ENCODE results near the gene ELL2.

The ELL2 gene

DNA sequence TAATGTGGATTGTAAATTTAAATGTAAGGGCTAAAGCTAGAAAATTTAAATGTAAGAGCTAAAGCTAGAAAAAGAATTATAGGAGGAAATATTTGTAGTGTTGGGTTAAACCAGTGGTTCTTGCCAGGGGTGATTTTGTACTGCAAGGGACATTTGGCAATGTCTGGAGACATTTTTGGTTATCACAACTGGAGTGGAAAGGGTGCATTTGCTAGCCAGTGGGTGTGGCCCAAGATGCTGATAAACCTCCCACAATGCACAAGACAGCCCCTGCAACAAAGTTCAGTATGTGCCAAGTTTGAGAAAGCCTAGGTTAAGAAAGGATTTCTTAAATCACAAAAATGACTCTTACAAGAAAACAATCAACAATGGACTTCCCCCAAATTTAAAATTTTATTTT is 31.6 kb upstream of the ELL2 start:
- no peak for ATAC-seq
- TF ChIP-seq ARNTL (CRISPR knock-in tag; IDR thresholded peaks at IDR 0.05; ENCODE audit: borderline replicate concordance, low read depth) (no peak), TCF4 (CRISPR knock-in tag; IDR thresholded peaks at IDR 0.05; ENCODE audit: borderline replicate concordance) (no peak), ESRRG (CRISPR knock-in tag; IDR thresholded peaks at IDR 0.05) (no peak), ZFP30 (CRISPR knock-in tag; IDR thresholded peaks at IDR 0.05) (no peak), BACH2 (CRISPR knock-in tag; IDR thresholded peaks at IDR 0.05; ENCODE audit: borderline replicate concordance) (no peak), ZFP3 (CRISPR knock-in tag; IDR thresholded peaks at IDR 0.05) (no peak), PPARA (CRISPR knock-in tag; IDR thresholded peaks at IDR 0.05; ENCODE audit: borderline replicate concordance) (no peak), ZNF70 (CRISPR knock-in tag; IDR thresholded peaks at IDR 0.05) (no peak), OSR1 (CRISPR knock-in tag; IDR thresholded peaks at IDR 0.05) (no peak), ISL1 (CRISPR knock-in tag; IDR thresholded peaks at IDR 0.05) (no peak), CSDC2 (CRISPR knock-in tag; IDR thresholded peaks at IDR 0.05) (no peak), TOX (CRISPR knock-in tag; IDR thresholded peaks at IDR 0.05; ENCODE audit: borderline replicate concordance) (no peak)
- TF ChIP-seq, protein P1, sequence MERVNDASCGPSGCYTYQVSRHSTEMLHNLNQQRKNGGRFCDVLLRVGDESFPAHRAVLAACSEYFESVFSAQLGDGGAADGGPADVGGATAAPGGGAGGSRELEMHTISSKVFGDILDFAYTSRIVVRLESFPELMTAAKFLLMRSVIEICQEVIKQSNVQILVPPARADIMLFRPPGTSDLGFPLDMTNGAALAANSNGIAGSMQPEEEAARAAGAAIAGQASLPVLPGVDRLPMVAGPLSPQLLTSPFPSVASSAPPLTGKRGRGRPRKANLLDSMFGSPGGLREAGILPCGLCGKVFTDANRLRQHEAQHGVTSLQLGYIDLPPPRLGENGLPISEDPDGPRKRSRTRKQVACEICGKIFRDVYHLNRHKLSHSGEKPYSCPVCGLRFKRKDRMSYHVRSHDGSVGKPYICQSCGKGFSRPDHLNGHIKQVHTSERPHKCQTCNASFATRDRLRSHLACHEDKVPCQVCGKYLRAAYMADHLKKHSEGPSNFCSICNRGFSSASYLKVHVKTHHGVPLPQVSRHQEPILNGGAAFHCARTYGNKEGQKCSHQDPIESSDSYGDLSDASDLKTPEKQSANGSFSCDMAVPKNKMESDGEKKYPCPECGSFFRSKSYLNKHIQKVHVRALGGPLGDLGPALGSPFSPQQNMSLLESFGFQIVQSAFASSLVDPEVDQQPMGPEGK (CRISPR knock-in tag; IDR thresholded peaks at IDR 0.05; ENCODE audit: borderline replicate concordance) = no peak
- TF ChIP-seq, protein P2, sequence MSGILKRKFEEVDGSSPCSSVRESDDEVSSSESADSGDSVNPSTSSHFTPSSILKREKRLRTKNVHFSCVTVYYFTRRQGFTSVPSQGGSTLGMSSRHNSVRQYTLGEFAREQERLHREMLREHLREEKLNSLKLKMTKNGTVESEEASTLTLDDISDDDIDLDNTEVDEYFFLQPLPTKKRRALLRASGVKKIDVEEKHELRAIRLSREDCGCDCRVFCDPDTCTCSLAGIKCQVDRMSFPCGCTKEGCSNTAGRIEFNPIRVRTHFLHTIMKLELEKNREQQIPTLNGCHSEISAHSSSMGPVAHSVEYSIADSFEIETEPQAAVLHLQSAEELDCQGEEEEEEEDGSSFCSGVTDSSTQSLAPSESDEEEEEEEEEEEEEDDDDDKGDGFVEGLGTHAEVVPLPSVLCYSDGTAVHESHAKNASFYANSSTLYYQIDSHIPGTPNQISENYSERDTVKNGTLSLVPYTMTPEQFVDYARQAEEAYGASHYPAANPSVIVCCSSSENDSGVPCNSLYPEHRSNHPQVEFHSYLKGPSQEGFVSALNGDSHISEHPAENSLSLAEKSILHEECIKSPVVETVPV (CRISPR knock-in tag; IDR thresholded peaks at IDR 0.05) = no peak

- no peak for ATAC-seq
- no peak for TF ChIP-seq TCF4 (CRISPR knock-in tag; IDR thresholded peaks at IDR 0.05; ENCODE audit: borderline replicate concordance)
- TF ChIP-seq ESRRG (CRISPR knock-in tag; IDR thresholded peaks at IDR 0.05) = no peak
- no peak for TF ChIP-seq ZNF565 (CRISPR knock-in tag; conservative IDR thresholded peaks at IDR 0.05; ENCODE audit: low read depth)
- no peak for TF ChIP-seq BACH2 (CRISPR knock-in tag; IDR thresholded peaks at IDR 0.05; ENCODE audit: borderline replicate concordance)
- no peak for TF ChIP-seq CSDC2 (CRISPR knock-in tag; IDR thresholded peaks at IDR 0.05)
- TF ChIP-seq PPARA (CRISPR knock-in tag; IDR thresholded peaks at IDR 0.05; ENCODE audit: borderline replicate concordance) = no peak
- TF ChIP-seq TSHZ2 (CRISPR knock-in tag; IDR thresholded peaks at IDR 0.05) = no peak
- TF ChIP-seq ZC3H10 (CRISPR knock-in tag; IDR thresholded peaks at IDR 0.05) = no peak
- TF ChIP-seq ZNF8 (CRISPR knock-in tag; IDR thresholded peaks at IDR 0.05) = no peak
- no peak for TF ChIP-seq ZFP30 (CRISPR knock-in tag; IDR thresholded peaks at IDR 0.05)
- TF ChIP-seq, protein P2 (CRISPR knock-in tag; IDR thresholded peaks at IDR 0.05) = no peak
- TF ChIP-seq TOX (CRISPR knock-in tag; IDR thresholded peaks at IDR 0.05; ENCODE audit: borderline replicate concordance) = no peak
- no peak for TF ChIP-seq RARB (CRISPR knock-in tag; IDR thresholded peaks at IDR 0.05)
- no peak for TF ChIP-seq SNAI2 (CRISPR knock-in tag; IDR thresholded peaks at IDR 0.05)
- no peak for TF ChIP-seq ARNTL (CRISPR knock-in tag; IDR thresholded peaks at IDR 0.05; ENCODE audit: borderline replicate concordance, low read depth)
- no peak for TF ChIP-seq ZNF70 (CRISPR knock-in tag; IDR thresholded peaks at IDR 0.05)
- TF ChIP-seq OSR1 (CRISPR knock-in tag; IDR thresholded peaks at IDR 0.05) = no peak
- TF ChIP-seq, protein P3, sequence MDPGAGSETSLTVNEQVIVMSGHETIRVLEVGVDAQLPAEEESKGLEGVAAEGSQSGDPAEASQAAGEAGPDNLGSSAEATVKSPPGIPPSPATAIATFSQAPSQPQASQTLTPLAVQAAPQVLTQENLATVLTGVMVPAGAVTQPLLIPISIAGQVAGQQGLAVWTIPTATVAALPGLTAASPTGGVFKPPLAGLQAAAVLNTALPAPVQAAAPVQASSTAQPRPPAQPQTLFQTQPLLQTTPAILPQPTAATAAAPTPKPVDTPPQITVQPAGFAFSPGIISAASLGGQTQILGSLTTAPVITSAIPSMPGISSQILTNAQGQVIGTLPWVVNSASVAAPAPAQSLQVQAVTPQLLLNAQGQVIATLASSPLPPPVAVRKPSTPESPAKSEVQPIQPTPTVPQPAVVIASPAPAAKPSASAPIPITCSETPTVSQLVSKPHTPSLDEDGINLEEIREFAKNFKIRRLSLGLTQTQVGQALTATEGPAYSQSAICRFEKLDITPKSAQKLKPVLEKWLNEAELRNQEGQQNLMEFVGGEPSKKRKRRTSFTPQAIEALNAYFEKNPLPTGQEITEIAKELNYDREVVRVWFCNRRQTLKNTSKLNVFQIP (CRISPR knock-in tag; IDR thresholded peaks at IDR 0.05; ENCODE audit: borderline replicate concordance, low read depth) = no peak
- TF ChIP-seq ZFP3 (CRISPR knock-in tag; IDR thresholded peaks at IDR 0.05) = no peak
- no peak for TF ChIP-seq GLIS3 (CRISPR knock-in tag; IDR thresholded peaks at IDR 0.05)
Measured at GRCh38 chr5:95989283-95990048, 27.8 kb upstream of the ELL2 start.
